ENCODE measurements around the gene CBX7.

GRCh38 chr22:39179401-39179827 is 26.9 kb upstream of the CBX7 start:
- TF ChIP-seq CTCF (IDR thresholded peaks at IDR 0.05) (no peak), ZFX (IDR thresholded peaks at IDR 0.05; ENCODE audit: borderline replicate concordance) (no peak)
